SK-N-SH (cell line): ENCODE data around the gene IPCEF1.

Source experiments
- EP300 ChIP-seq, 2 experiments: IDR thresholded peaks; 2 replicates each; pipeline versions ENCODE4 v1.4.0 to v1.6.1; 2012; ENCODE audit warnings: borderline replicate concordance in 1 of 2, low read depth in 1 of 2, low read length in 1 of 2
- RXRA ChIP-seq: IDR thresholded peaks from 2 replicates; pipeline ENCODE4 v1.4.0; 2012; ENCODE audit warnings: low read depth, mild to moderate bottlenecking, borderline replicate concordance
- USF2 ChIP-seq: fragments of 150-350 bp; IDR thresholded peaks from 2 replicates; pipeline ENCODE4 v1.6.1; 2017; ENCODE audit warnings: antibody characterized with exemption, low read length, low read depth, borderline replicate concordance
- YY1 ChIP-seq: IDR thresholded peaks from 2 replicates; pipeline ENCODE4 v1.4.0; 2012; ENCODE audit warnings: low read depth, mild to moderate bottlenecking
- ZBTB33 ChIP-seq: IDR thresholded peaks from 2 replicates; pipeline ENCODE4 v1.4.0; 2012; ENCODE audit warnings: low read depth, borderline replicate concordance
- TF ChIP-seq, protein P1 (sequence below): IDR thresholded peaks from 2 replicates; pipeline ENCODE4 v1.6.1; 2012; ENCODE audit warnings: mild to moderate bottlenecking, low read depth, low read length, moderate library complexity
- TF ChIP-seq, protein P2 (sequence below): fragments of 200-600 bp; sonication (generic); IDR thresholded peaks from 2 replicates; pipeline ENCODE4 v1.6.1; 2017; ENCODE audit warnings: antibody characterized with exemption, mild to moderate bottlenecking, moderate library complexity

DNA sequence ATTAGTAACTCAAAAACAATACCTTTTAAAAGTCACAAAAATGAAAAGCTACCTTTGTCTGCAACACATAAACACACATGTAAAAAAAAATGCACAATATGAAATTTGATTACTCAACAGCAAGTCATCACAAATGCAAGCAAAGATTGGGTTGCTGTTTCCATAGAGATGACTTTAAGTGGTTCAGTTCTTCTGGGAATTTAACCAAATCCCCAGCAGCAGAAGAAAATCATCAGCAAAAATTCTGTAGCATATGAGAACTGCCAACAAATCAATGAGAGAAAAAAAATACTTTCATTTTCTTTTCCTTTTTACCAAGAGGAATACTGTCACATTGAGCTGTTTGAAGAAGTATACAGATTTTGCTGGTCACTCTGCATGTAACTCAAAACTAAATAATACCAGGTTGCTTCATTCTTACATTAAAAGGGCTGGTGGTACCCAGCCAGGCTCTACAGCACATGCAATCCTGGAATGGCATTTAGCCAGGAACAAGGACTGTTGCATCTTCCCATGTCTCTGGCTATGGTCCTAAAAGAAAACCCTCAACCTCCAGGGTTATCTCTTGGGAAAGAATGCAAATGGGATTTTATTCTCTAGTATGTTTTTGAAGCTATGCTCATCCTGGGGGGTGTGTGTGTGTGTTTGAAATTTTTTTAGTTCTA is 159.3 kb downstream of the IPCEF1 start:
- TF ChIP-seq YY1 (no peak), ZBTB33 (no peak), RXRA (no peak), EP300 (IDR thresholded peaks at IDR 0.05; ENCODE audit: borderline replicate concordance in 1 of 2, low read depth in 1 of 2, low read length in 1 of 2) (no peak), USF2 (no peak)
- TF ChIP-seq, protein P1, sequence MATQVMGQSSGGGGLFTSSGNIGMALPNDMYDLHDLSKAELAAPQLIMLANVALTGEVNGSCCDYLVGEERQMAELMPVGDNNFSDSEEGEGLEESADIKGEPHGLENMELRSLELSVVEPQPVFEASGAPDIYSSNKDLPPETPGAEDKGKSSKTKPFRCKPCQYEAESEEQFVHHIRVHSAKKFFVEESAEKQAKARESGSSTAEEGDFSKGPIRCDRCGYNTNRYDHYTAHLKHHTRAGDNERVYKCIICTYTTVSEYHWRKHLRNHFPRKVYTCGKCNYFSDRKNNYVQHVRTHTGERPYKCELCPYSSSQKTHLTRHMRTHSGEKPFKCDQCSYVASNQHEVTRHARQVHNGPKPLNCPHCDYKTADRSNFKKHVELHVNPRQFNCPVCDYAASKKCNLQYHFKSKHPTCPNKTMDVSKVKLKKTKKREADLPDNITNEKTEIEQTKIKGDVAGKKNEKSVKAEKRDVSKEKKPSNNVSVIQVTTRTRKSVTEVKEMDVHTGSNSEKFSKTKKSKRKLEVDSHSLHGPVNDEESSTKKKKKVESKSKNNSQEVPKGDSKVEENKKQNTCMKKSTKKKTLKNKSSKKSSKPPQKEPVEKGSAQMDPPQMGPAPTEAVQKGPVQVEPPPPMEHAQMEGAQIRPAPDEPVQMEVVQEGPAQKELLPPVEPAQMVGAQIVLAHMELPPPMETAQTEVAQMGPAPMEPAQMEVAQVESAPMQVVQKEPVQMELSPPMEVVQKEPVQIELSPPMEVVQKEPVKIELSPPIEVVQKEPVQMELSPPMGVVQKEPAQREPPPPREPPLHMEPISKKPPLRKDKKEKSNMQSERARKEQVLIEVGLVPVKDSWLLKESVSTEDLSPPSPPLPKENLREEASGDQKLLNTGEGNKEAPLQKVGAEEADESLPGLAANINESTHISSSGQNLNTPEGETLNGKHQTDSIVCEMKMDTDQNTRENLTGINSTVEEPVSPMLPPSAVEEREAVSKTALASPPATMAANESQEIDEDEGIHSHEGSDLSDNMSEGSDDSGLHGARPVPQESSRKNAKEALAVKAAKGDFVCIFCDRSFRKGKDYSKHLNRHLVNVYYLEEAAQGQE = no peak
- TF ChIP-seq, protein P2, sequence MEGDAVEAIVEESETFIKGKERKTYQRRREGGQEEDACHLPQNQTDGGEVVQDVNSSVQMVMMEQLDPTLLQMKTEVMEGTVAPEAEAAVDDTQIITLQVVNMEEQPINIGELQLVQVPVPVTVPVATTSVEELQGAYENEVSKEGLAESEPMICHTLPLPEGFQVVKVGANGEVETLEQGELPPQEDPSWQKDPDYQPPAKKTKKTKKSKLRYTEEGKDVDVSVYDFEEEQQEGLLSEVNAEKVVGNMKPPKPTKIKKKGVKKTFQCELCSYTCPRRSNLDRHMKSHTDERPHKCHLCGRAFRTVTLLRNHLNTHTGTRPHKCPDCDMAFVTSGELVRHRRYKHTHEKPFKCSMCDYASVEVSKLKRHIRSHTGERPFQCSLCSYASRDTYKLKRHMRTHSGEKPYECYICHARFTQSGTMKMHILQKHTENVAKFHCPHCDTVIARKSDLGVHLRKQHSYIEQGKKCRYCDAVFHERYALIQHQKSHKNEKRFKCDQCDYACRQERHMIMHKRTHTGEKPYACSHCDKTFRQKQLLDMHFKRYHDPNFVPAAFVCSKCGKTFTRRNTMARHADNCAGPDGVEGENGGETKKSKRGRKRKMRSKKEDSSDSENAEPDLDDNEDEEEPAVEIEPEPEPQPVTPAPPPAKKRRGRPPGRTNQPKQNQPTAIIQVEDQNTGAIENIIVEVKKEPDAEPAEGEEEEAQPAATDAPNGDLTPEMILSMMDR = no peak
